SU-DHL-6 (cell line): ENCODE results near the gene TCEAL3.

ENCODE experiments used
- EZH2phosphoT487 ChIP-seq: fragments of 200-600 bp; sonication (generic), shearing (Covaris generic); conservative IDR thresholded peaks from 2 replicates; pipeline ENCODE4 v1.6.1; 2018; ENCODE audit warnings: mild to moderate bottlenecking, antibody characterized with exemption, low read length, moderate library complexity, mixed read lengths
- TF ChIP-seq, protein P1 (sequence below): fragments of 200-600 bp; sonication (generic); IDR thresholded peaks from one replicate; pipeline ENCODE4 v1.5.1; 2017; ENCODE audit warnings: antibody characterized with exemption, mild to moderate bottlenecking, low read length, moderate library complexity; ENCODE audit not compliant: insufficient read depth, poor library complexity, severe bottlenecking

- TF ChIP-seq, protein P1, sequence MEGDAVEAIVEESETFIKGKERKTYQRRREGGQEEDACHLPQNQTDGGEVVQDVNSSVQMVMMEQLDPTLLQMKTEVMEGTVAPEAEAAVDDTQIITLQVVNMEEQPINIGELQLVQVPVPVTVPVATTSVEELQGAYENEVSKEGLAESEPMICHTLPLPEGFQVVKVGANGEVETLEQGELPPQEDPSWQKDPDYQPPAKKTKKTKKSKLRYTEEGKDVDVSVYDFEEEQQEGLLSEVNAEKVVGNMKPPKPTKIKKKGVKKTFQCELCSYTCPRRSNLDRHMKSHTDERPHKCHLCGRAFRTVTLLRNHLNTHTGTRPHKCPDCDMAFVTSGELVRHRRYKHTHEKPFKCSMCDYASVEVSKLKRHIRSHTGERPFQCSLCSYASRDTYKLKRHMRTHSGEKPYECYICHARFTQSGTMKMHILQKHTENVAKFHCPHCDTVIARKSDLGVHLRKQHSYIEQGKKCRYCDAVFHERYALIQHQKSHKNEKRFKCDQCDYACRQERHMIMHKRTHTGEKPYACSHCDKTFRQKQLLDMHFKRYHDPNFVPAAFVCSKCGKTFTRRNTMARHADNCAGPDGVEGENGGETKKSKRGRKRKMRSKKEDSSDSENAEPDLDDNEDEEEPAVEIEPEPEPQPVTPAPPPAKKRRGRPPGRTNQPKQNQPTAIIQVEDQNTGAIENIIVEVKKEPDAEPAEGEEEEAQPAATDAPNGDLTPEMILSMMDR, result no peak
- no peak for TF ChIP-seq EZH2phosphoT487
These were observed 42.6 kb upstream of the TCEAL3 start for GRCh38 chrX:103565197-103565596.
